NCI-H2081 treated with DMSO at 0.1 percent for 48 hours (cell line): ENCODE results near the gene TOR4A.

Source experiments
- DNase-seq: peaks from one replicate; lab custom pipeline; 2025; lab: John Stamatoyannopoulos, UW

Gene TOR4A

DNA sequence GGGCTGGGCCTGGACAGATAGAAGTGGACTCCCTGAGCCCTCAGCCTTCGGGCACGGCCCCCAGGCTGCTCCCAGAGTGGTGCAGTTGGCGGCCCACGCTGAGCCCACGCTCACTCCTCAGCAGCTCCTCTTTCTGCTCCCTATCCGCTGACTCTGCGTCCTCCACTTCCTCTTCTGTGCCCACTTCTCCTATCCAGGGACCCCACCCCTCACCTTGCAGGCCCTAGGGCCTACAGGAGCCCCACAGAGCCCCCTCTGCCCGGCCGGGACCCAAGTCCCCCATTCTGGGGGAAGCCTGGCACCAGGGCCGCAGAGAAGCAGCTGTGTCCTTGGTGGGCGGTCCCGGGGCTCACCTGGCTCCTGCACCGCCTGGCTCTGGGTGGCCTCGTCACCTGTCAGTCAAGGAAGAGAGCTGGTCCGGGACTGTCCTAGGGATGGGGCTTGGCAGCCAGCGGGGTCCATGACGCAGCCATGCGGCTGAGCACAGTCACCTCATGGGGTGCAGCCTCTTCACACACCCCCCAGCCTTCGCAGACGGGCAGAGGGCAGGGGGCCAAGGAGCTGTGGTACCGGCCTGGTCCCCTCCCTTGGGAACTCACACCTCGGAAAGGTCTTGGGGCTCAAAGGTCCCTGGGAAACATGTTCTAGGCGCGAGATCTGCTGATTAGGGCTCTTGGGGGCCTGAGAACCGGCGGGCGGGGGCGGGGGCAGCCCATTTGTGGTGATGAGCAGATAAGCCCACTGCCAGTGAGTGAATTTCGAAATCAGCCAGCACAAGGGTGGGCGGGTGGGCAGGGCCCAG lies 29.9 kb downstream of the TOR4A start:
- DNase-seq = no peak

DNA sequence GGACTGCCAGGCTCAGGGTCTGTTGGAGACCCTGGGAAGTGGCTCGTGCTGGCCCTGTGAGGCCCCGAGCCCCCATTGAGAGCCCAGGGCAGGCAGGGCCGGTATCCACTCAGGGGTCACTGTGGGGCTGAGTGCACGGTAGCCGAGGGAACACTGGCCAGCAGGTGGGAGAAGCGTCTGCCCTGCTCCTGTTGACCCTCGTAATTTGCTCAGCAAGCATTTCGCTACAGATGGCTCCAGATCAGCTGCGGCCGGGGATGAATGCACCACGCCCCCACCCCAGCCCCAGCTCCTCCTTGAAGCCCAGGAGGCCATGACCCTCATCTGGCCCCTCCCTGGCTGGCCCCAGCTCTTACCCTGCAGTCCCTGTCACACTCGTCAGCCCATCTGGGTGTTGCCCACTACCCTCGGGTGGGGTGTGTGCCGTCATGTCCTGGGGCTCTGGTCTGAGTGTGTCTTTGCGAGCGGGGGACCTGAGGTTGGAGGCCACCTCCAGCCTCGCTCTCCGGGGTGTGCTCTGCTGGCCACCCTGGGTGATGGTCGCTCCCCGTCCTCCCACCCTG lies 30.6 kb downstream of the TOR4A start:
- DNase-seq = no peak

GRCh38 chr9:137309368-137310188 lies 32.1 kb downstream of the TOR4A start:
- DNase-seq = no peak

DNA sequence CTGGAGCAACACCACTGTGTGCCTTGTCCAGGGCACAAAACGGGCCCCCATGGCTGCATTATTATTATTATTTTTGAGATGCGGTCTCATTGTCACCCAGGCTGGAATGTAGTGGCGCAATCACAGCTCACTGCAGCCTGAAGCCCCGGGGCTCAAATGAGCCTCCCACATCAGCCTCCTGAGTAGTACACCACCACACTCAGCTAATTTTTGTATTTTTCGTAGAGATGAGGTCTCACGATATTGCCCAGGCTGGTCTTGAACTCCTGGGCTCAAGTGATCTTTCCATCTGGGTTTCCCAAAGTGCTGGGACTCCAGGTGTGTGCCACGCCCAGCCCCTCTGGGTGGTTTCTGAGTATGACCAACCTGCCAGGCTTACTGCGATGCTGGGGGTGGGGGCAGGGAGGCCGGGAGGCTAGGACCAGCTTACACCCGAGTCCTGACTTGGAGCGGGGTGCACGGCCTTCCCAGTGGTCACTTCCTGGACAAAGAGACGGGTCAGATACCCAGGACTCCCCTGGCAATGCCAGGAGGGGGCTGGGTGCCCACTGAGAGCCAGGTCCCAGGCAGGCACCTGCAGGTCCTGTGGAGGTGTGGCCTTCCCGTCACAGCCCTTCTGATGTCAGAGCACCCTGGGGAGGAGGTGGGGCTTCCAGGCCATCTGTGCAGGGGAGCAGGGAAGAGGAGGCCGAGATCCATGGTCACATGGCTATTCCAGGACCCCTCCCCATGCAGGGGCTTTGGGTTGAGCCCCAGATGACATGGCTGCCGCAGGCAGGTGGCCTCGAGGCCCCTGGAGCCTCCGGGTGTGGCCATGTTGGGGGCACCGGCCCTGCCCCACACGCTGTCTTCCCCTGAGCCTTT lies 32.9 kb downstream of the TOR4A start:
- DNase-seq = no peak

DNA sequence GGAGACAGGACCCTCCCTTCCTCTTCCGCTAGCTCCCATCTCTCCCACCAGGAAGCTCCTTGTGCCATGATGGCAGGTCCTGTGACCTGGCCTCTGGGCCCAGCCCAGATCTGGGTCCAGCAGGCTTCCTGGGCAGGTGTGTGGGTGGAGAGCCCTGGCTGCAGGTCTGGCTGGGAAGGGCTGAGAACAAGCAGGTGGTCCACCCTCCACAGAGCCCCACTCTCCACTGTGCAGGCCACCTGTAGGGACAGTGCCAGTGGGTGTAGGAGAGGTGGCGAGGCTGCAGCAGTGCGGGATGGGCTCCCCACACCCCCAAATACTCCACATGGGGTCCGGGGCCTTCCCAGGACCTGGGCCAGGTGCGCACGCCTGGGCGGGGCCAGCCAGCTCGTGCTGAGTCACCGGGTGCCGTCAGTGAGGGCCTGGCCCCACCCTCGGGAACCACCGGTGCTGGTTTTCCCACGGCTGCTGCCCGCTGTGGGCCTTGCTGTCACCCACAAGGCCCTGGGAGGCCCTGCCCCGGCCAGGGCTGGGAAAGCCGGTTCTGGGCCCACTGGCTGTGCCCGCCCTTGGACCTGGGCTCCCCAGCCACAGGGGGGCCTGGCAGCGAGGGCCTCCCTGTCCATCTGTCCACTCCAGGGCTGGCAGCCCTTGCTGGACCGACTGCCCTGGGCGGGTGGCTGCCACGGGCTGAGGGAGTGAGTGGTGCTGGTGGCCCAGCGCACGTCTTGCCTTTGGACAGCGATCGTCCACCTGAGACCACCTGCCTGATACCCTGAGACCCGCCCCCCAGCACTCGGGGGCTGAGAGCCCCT lies 33.9 kb downstream of the TOR4A start:
- DNase-seq = no peak

GRCh38 chr9:137311986-137312851 lies 34.7 kb downstream of the TOR4A start:
- no peak for DNase-seq

DNA sequence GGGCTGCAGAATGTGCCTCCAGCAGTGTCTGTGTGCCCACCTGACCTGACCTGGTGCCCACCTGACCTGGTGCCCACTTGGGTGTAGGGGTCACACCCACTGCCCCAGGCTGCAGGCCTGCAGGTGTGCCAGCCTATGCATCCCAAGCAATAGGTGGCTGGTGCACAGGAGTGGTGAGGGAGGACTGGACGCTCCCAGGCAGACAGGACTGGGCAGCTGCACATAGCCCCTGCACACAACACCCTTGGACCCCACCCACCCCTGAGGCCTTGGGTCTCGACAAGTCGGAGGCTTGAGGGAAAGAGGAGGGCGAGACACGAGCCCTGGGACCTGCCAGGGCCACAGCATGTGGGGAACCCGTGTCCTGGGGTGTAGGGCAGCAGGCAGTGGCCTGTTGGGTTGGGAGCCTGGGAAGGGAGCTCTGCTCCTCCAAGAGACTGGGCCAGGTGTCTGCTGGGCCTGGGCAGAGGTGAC lies 35.4 kb downstream of the TOR4A start:
- DNase-seq = no peak

DNA sequence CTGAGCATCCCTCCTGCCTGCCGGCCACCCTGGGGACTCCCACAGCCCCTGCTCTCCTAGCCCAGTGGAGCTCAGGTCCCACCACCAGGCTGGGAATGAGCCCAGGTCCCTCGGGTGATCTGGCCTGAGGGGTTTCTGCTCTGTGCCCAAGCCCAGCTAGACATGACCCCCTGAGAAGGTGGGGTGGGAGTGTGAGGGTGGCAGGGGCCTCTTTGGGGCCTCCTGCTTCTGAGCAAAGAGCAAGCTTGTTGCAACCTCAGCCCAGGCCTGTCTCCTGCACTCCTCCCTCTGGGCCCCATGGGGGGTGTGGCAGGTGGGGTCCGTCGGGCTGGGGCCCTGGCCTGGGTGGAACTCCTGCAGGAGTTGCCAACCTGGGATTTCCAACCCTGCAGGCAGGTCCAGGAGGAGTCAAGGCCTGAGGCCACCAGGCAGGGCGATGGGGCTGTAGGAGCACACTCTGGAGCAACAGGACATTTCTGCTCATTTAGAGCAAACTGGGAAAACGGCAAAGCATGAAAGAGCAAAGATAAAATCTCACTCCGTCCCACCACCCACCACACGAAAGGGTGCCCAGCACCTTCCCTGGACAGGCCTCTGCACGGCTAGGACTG lies 35.9 kb downstream of the TOR4A start:
- DNase-seq = no peak

DNA sequence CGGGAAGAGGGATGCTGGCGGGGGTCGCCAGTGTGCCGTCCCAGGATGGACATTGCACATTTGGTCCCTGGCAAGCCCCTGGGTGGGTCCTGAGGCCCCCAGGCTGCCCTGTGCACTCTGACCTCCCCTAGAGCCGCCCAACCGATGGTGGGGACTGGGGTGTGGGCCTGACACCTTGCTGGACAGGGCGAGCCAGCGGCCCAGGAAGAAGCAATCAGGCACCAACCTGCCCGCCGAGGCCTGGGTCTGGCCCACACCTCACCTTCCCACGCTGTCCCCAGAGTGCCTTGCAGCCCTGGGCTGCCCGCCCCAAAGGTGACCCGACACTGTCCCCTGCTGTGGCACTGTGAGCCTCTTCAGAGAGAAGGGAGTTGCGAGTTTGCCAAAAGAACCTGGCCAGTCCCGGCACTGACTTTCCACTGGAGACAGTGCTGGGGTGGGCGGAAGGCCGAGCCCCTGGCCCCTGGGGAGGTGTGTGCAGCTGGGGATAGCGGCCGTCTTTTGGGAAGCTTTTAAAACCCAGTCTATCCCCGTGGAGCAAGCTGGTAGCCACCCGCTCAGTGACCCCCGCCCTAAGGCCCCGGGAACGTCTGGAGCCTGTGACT lies 36.5 kb downstream of the TOR4A start:
- no peak for DNase-seq

DNA sequence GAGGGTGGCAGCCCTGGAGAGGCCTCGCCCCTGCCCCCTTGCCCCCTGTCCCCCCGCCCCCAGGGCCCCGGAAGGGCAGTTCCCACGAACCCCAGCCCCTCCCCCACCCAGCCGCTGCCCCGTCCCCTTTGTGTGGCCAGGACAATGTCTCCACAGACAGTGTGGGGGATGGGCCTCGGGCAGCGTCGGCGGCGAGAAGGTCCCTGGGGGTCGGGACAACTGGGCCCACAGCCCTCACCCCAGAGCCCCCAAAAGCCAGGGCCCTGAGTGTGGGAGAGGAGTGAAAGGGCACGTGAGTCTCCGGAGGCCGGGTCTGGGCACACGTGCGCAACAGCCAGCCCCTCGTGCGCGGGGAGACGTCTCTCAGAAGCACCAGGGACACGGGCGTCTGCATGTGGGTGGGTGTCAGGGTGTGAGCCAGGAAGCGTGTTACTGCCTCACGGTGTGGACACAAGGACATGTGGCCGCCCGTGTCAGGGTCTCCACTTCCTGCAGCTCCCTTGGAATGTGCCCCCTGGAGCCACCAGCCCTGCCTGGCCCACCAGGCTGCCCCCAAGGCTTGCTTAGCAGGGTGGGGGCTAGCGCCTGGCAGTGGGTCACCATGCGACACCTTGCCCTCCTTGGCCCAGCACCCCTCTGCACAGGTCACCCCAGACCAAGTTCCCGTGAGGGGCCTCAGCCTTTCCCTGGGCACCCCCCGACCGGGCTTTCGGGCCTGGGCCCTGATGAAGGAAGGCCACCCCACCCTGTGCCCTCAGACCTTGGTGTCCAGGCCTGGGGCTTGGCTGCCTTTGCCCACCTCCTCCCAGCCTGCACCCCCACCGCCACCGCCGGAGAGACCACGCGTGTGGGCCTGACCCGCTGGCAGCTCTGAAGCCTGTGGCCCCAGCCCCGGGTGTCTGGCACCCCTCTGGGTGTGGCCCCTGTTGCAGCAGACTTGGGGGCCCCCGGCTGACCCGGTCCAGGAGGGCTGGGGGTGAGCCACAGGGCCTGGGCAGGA lies 37.3 kb downstream of the TOR4A start:
- no peak for DNase-seq

- DNase-seq = no peak
These were observed 38.1 kb downstream of the TOR4A start for GRCh38 chr9:137315581-137316011.

DNA sequence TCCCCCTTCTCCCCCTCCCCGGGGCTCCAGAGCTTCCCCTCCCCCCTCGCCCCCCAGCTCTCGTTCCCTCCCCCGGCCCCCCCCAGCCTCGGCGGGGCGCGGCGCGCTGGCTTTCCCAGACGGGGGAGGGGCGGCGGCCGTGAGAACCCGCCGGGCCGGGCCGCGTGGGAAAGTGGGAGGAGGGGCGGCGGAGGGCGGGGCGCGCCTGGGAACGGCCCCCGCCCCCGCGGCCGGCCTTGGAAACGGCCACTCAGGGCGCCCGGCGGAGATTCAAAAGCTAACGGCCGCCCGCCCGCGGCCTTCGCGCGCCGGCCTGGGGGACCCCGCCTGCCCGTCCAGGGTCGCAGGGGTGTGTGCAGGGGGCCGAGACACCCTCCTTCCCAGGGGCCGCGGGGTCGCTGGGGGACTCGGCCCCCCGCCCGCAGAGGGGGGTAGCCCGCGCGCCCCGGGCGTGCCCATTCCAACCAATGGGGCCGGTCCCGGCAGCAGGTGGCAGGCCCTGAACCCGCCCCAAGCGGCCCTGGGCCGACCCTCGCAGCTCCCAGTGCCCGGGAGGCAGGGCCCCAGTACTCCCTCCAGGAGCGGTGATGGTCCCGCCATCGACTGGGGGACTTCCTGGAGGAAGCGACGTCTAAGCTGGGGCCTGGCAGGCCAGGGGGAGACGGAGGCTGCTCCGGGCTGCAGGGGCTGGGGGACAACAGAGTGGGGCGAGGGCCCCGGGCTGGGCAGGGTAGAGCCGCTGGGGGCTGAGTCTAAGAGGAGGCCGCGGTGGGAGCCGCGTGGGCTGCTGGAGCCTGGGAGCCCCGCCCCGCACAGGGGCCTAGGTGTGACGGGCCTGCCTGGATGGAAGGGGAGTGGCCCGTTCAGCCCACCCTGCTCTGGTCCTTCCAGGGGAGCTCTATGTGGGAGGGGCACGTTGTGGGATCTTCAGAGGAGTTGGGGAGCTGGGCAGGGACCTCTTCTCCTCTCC lies 38.8 kb downstream of the TOR4A start:
- DNase-seq = no peak

- DNase-seq = no peak
These were observed 39.6 kb downstream of the TOR4A start for GRCh38 chr9:137317021-137317717.

GRCh38 chr9:137317718-137318511 lies 40.4 kb downstream of the TOR4A start:
- DNase-seq = no peak

DNA sequence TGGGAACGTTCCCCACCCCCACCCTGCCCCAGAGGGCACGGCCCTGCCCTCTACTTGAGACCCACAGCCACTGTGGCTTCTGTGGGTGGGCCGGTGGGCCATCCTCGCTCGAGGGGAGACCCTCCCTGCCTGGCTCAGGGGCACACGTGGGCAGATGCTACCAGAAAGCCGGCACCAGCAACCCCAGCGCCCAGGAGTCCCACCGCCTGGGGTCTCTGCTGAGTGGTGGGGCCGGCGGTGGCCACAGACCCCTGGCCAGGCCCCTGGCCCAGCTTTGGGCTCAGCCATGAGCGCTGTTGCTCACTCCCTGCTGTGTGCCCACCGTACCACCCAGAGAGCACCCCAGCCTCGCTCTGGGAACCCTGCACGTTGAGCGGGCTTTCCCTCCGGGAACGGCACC lies 41.1 kb downstream of the TOR4A start:
- no peak for DNase-seq
